GM19463 (cell line): ENCODE data around the gene TMEM121B.

Experiments used
- ATAC-seq: cut with Tn5 transposase; IDR thresholded peaks from one replicate; pipeline ENCODE4 v1.9.1; 2021; ENCODE audit warnings: mild to moderate bottlenecking, moderate library complexity; ENCODE audit not compliant: unreplicated experiment

Gene TMEM121B

DNA sequence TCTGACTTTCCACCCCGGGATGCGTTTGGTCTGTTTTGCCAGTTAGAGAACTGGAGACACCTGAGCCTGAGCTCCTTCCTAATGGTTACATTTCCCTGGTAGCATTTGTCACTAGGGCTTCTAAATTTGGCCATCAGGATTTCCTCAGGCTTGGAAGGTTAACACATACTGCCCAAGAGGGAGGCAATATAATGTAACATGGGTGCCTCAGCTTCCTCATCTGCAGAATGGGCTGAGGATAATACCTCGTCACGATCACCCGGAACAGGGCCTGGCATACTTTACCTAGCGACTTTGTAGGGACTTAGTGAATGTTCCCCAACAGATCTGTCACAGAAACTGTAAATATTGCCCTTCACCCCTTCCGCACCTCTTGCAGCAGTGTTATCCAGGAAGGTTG is 25.1 kb downstream of the TMEM121B start:
- no peak for ATAC-seq

DNA sequence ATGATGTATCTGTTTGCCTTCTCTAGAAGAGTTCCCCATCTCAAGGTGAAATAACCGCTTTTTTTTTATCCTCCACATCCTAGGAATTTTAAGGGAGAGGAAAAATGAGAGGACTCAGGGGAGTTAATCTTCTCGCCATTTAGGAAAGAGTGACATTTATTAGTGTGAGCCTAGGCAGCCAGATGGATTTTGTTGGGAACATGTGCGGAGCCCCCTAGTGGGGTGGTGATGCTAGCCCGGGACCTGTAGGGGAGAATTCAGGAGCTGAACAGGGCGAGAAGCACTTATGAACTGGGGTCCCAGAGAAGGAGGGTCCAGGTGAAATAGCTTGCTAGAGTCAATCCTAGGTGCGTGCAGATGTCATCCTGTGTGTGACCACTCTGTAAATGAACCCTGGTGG is 25.6 kb downstream of the TMEM121B start:
- no peak for ATAC-seq

DNA sequence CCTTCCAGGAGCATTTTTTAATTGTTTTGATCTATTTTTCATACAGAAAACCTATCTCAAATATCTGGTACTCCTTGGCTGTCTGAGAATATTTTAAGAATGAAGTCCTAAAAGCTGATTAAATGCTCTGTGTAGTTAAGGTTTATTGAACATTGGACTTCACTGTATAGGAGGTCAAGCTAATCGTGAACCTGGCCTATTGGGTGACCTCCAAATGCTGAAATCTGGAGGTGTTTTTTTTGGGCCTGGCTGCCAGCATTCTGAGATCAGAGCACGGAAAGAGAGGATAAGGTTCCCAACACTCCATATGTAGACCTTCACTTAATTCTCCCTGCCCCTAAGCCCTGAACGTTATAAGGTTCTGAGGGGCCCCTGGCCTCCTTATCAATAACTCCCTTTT is 28.1 kb downstream of the TMEM121B start:
- no peak for ATAC-seq

DNA sequence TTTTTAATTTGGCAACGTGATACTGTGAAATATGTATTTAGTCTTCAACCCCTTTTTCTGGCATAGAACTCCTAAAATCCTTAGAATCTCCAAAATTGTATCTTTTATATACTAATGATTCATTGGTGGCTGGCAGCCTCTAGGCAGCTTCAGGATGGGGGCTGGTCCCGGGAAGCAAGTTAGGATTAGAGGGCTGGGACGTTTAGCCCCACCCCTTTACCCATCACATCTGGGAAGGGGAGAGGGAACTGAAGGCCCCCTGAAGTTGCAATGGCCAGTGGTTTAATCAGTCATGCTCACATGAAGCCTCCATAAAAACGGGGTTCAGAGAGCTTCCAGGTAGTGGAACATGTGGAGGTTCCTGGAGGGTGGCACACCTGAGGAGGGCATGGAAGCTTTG is 29.3 kb downstream of the TMEM121B start:
- no peak for ATAC-seq

DNA sequence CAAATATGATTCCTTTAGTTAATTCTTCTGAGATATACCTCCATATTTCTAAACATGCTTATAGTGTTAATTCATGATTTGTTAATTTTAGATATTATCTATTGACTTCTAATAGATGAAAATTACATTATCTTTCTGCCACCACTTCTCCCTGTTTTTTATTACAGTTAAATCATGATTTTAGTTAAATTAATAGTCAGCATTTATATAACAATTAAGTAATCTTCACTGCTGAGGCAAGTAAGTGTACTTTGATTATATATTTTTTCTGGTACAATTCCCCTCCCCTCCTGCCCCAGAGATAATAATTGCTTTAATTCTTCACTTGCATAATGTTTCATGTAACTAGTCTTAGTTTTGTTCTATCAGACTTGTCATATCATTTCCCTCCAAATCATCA is 30.6 kb downstream of the TMEM121B start:
- ATAC-seq, result no peak

DNA sequence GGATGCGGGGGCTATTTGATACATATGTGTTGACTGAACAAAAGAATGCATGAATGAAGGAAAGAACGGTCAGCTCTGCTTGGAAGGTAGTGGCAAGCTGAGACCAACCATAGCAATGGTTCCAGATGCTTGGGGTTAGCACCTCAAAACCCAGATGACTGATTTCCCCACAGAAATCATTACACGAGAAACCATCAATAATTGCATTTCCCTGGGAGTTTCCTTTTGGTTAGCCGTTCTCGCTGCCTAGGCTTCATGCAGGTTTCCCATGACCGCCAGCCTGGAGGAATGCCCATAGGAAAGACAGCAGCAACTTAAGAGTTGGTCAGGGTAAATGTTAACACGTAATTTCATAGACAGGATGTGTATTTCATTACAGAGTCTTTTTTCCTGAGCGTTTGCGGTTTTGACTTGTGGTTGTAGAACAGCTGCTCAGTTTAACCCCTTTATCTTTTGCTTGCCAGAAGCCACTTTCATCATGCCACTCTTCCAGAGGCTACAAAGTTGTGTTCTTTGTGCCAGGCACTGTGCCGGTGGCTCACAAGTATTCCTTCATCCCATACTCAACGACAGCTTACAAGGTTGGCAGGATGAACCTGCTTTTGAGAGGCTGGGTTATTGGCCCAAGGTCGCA is 33.5 kb downstream of the TMEM121B start:
- peak; percentile 32 for ATAC-seq

DNA sequence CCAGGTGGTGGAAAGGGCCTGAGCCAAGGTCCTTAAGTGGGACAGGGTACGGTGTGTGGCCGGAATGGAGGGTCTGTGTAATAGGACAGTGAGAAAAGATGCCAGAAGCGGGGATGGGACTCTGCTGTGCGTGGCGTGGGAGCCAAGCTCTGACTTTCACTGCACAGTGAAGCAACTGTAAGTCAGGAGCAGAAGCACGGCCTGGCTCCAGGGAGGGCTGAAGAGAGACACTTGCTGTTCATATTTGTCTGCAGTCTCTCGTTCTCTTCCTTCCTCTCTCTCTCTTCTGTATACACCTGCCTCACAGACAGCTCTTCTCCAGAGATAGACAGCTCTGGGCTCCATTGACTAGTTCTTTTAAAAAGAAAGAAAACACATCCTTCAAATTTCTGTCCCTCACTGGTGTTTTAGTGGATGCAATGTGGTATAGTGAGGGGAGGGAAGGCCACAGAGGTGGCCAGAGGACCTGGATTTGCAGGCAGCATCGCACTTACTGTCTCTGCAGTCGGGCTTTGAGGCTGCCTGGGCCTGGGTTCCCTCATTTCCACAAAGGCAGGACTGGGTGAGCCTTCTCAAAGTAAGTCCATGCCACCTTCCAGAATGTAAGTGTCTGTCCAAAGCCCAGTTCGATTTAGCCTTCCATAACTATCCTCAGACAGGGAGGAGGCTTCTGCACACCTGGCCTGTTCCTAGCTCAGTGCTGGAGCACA is 34.2 kb downstream of the TMEM121B start:
- no peak for ATAC-seq

DNA sequence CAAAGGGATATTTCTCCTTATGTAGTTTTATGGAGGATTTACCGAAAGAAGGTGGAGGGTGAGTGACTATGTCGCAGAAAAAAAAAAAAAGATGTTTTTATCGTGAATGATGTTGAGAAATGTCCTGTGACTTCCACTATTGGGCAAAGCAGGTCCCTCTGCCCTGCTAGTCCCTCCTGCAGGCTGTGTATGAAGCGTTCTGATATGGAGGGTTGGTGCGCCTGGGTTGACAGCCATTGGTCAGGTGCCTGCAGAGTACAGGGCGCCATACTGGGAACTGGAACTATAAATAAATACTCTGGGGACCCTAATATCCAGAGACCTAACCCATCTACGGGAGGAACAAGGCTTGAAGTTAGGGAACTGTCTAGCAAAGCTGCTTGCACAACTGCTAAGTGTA is 34.9 kb downstream of the TMEM121B start:
- ATAC-seq, result no peak

DNA sequence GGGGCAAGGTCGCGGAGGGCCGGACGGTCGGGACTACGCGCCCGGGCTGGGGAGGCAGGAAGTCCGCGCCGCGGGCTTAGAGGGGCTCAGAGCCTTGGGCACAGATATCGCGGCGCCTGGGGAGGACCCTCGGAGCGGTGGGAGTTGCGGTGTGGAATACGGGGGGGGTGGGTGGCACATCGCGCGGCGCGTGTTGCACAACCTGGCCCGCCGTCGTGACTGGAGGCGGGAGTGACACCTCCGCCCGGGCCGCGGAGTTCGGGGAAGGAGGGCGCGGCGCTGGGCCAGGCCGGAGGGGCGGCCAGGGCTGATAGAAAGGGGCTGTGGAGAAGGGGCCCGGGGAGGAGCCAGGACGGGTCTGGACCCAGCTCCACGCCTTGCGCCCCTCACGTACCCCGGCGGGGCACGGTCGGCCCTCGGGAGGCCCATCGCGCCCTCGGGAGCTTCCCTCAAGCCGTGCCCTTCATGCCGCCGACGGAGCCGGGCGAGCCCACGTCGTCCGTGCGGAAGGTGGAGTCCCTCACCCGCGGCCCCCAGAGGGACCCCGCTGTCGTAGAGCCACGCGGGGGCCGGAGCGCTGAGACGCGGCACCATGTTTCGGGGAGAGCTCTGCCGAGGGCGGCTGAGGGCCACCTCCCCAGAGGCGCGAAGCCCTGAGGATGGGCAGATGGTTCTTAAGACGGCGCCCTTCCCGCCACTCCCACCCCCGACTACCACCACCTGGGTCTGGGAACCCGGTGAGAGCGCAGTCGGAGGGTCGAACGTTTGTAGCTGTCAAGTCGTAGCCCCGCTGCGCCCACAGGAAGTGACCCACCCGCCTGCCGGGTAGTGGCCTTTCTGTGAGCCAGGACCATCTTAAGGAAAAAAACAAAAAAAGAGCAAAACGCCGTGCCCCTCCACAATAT is 35.6 kb downstream of the TMEM121B start:
- no peak for ATAC-seq

DNA sequence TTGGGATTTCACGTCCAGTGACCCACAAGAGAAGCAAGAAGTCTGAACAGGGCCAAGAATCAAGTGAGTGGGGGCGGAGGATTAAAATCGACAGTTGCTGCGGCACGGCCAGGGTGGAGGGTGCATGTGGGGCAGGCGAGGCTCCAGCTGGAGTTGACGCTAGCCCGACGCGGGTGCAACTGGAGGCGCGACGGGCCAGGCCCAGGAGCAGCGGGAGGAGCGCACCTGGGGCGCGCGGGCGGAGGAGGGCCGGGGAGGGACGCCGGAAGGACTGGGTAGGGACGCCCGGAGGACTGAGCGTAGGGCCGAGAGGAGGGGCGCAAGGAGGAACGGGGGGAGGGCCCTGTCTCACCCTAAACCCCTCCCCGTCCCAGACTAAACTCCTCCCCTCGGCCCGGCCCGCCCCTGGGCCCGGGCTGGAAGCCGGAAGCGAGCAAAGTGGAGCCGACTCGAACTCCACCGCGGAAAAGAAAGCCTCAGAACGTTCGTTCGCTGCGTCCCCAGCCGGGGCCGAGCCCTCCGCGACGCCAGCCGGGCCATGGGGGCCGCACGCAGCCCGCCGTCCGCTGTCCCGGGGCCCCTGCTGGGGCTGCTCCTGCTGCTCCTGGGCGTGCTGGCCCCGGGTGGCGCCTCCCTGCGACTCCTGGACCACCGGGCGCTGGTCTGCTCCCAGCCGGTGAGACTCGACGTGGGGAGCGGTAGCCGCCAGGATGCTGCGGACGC is 36.4 kb downstream of the TMEM121B start, which contains the start of gene IL17RA:
Gene IL17RA, plus strand, starts transcription at position 447 of the 723 bp plus-strand sequence. Its CDS starts 92 bp downstream, at position 539.
- ATAC-seq, result peak; percentile 91

DNA sequence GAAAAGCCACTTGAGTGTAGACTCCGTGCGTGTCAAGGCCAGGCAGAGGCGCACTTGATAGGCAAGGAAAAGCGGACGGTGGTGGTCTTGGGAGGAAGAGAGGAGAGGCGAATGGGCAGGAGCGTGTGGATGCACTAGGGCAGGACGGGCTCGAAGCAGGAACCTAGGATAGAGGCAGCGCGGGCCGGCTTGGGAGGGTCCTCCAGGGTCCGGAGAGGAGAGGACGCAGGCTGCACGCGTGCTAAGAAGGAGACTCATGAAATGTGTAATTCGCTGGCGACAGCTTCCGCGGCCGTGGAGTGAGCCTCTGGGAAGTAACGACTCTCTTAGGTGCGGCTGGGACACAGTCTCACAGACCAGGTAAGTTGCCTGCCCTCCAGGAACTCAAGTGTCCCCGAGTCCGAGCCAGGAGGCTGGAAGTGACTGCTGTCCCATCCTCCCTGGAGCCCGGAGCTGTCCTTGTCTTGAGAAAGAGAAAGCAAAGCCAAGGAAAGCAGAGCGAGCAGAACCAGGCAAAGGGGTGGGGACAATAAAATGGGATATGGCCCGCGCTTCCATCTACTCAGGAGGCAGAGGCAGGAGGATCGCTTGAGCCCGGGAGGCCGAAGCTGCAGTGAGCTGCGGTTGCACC is 37.2 kb downstream of the TMEM121B start:
- no peak for ATAC-seq

DNA sequence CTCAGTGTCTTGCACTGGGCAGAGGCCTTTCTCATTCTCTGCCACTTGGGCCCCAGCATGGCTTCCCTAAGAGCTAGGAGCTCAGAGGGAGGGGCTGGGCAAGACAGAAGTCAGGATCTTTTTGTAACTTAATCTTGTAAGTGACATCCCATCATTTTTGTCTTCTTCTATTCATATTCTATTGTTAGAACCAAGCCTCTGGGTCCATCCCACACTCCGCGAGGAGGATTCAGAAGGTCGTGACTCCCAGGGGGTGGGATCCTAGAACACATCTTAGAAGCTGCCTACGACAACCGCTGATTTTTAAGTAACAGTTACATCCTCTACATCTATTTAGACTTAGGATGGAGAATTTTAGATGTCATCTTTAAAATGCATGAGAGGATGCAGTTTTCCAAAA is 37.9 kb downstream of the TMEM121B start:
- no peak for ATAC-seq

DNA sequence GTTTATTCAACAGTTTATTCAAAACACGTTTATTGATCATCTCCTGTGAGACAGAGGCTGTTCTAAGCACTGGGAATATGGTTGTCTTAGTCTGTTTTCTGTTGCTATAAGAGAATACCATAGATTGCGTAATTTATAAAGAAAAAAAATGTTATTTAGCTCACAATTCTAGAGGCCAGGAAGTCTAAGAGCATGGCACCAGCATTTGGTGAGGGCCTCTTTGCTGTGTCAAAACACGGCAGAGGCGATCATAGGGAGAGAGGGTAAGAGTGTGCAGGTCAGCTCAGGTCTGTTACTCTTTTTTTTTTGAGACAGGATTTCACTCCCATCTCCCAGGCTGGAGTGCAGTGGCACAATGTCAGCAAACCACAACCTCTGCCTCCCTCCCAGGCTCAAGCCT is 41.6 kb downstream of the TMEM121B start:
- no peak for ATAC-seq

DNA sequence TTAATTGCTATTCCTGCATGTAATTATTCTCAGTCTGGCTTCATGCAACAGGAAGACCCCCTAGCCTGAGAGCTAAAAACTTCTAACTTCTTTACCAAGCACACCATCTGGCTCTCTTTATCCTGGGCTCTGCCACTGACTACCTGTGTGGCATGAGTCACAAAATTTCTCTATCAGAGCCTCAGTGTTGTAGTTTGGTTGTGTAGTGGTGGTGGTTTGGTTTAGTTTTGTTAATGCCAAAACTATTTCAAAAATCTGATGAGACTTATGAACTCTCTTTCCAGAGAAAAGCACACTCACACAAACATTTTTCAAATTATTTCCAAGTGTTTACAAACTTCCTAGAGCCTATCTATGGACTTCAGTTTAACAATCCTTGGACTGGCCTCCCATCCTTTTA is 43.9 kb downstream of the TMEM121B start:
- ATAC-seq, result no peak

DNA sequence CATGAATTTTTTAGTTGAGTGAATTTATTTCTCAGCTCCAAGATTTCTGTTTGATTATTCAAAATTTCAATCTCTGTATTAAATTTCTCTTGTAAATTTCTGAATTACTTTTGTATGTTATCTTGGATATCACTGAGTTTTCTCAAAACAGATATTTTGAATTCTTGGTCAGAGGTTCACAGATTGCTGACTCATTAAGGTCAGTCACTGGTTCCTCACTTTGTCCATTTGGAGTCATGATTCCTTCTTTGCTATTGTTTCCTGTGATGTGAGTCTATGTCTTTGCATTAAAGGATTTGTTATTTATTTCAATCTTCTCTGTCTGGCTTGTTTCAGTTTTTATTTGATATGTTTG is 46.5 kb downstream of the TMEM121B start:
- no peak for ATAC-seq

DNA sequence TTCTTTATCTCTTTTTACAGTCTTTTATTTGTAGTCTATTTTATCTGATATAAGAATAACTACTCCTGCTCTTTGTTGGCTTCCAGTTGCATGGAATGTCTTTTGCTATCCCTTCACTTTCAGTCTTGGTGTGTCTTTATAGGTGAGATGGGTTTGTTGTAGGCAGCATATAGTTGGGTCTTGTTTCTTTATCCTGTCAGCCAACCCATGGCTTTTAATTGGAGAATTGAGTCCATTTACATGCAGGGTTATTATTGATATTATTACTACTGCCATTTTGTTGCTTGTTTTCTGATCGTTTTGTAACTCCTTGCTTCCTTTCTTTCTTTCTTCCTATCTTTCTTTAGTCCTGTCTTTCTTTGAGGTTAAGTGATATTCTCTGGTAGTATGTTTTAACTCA is 48.3 kb downstream of the TMEM121B start:
- no peak for ATAC-seq
